HG02678 (cell line): Measurements from ENCODE around the gene UACA.
"Not testable (repeated sequence)": the region's sequence is repeated elsewhere in the genome, so short reads cannot be mapped to it uniquely, and the experiment has no call there.

ENCODE experiments used
- ATAC-seq: cut with Tn5 transposase; IDR thresholded peaks from one replicate; pipeline ENCODE4 v1.9.1; 2021; ENCODE audit warnings: mild to moderate bottlenecking, moderate library complexity; ENCODE audit not compliant: unreplicated experiment

The UACA gene

DNA sequence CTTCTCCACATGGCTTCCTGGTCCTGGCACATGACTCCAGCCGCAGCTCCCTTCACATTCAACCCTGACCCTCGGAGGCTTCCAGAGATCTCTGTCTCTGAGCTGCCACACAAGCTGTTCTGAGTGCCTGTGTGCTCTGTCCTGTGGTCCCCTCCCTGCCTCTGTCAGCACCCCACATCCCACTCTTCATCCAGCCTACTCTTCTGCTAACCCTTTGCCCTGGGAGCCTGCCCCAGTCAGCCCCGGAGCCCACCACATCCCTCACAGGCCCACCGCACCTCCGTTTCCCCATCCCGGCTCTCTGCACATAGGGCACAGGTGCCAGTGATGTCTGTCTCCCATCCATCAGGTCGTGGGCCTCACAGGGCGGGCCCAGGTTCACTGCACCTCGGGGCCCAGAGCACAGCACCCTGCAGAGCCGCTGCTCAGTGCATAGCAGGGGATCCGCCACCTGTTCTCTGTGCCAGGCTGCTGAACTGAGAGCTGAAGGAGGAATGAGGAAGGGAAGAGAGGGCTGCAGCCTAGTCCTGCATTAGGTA is 133.6 kb downstream of the UACA start:
- ATAC-seq: no peak

DNA sequence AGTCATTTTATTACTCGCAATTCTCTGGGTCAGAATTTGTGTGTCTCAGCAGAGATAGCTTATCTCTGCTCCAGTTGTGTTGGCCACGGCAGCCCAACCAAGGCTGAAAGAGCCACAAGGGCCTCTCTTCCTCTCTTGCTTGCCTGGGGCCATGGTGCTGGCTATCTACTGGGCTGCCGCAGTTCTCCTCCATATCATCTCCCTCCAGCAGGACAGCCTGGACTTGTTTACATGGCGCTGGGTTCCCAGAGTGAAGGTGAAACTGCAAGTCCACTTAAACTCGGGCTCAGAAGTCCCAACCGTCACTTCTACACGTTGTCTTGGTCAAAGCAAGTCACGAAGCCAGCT is 134.8 kb downstream of the UACA start:
- ATAC-seq: no peak

- ATAC-seq: no peak
Observed at GRCh38 chr15:70627734-70628548, 135.4 kb downstream of the UACA start.

DNA sequence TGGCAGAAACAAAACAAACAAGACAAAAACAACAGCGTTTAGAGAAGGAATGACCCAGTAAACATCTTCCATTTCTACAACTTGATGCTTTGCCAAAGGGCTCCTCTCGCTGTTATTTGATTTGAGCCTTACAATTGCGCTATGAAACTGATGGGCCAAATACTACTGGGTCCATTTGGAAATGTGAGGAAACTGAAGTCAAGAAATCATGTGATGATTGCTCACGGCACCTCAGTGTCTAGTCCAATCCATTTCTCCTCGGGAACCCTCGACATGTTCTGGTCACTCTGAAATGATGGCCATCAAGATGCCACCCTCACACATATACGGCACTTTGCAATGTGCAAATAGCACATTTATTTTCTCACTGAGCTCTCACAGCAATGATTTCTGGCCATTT is 136.0 kb downstream of the UACA start:
- ATAC-seq: no peak

GRCh38 chr15:70625438-70625837 is 137.9 kb downstream of the UACA start:
- ATAC-seq: no peak

DNA sequence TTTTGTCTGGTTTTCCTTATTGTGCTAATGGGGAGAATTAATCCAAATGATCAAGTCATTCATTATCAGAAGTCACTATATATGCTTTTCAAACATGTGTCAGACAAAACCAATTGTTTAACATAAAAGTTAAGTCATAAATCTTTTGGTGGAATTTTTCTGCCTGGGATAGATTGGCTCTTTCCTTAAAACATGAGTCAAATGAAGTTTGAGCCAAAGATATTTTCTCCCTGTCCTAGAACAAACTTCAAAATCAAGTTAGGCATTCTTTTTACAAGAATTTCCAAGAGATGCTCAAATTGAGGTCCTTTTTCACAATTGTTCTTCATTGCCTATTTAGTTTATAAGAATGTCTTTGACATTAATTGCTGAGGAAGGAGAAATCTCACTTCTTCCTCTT is 138.3 kb downstream of the UACA start:
- no peak for ATAC-seq

DNA sequence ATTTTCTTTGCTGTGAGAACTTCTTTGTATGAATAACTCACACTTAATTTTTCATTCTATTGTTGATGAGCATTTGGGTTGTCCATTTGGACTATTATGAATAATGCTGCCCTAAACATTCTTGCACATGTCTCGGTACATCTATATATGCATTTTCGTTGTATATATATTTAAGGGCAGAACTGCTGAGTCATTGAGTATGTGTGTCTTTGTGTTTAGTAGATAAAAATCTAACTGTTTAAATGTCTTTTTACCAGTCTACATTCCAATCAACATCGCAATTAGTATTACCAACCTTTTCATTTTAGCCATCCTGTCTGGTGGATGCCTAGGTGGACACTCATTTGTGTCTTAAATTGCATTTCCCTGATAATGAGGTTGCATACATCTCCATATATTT is 144.4 kb downstream of the UACA start:
- no peak for ATAC-seq

GRCh38 chr15:70617911-70618287 is 145.5 kb downstream of the UACA start:
- no peak for ATAC-seq

DNA sequence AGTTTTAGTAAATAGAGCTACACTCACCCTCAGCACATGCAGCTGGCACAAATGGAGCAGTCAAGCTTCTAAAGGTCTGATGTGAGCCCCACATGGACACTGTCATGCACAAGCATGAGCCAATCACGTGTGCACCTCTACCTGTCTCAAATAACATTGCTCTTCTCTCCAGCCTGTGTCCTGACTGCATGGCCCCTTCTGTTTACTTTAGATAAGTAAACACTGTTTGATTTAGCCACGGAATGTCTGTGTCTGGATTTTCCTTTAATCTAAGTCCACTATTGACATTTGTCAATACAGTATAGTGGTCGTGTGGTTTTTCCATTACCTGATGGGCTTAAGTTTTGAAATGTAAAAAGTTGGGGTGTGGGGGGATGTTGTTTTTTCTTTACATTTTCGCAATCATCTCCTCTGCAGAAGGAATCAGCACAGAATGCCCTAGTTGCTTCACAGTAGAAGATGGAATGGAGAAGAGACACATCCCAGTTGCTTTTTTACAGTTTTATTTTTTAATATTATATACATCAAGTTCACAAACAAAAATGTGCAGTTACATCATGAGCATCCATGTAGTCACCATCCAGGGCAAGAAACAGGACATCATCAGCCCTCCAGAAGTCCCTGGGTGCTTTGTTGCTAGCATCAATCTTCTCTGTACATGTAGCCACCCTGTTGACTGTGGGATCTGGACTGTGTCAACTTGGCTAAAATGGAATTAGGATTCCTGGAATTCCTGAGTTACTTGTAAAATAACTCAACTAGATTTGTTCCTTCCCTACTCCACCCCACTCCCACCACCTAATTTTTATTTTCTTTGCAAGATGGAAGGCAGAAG is 146.1 kb downstream of the UACA start:
- no peak for ATAC-seq

DNA sequence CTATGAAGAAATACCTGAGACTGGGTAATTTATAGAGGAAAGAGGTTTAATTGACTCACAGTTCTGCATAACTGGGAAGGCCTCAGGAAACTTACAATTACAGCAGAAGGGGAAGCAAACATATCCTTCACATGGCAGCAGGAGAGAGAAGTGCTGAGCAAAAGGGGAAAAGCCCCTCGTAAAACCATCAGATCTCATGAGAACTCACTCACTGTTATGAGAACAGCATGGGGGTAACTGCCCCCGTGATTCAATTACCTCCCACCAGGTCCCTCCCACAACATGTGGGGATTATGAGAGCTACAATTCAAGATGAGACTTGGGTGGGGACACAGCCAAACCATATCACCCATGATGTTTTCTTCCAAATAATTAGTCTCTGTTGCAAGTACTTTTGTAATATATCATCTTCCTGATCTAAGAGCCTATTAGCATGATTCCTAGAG is 147.0 kb downstream of the UACA start:
- ATAC-seq: not testable (repeated sequence)

DNA sequence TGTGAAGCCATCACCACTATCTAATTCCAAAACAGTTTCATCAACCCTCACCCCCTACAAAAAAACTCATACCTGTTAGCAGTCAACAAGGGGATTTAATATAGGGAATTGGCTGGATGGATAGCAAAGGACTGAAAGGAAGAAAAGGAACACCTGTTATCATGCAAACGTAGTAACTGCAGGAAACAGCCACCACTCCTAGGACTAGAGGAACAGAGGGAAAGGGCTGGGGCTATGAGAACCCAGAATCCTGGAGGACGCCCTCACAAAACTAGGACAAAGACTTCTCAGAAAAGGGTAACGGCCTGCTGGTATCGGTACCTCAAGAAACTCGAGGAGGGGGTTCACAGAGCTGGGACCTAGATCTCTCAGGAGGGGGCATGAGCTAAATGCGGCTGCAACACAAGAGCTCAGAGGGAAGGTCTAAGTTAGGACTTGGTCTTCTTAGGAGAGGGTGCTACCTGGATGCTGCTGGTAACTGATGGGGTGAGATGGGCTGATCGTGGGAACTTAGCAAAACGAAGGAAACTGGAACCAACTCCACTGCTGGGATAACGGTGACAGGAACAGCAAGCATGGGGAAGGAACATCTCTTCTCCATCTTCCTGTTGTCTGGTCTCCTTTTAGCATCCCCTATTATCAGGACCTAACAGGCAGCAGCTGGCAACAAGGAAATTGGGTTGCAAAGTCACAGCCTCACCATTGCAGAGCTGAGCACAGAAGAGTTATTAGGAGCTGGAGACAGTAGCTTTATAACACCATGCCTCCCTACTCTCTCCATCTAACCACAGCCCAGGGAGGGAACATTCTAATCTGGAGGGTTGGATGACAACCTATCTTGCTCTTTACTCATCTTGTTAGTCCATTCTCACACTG is 147.7 kb downstream of the UACA start:
- ATAC-seq: no peak

- no peak for ATAC-seq
Observed at GRCh38 chr15:70614221-70614620, 149.1 kb downstream of the UACA start.

- no peak for ATAC-seq
Observed at GRCh38 chr15:70613271-70613670, 150.1 kb downstream of the UACA start.

DNA sequence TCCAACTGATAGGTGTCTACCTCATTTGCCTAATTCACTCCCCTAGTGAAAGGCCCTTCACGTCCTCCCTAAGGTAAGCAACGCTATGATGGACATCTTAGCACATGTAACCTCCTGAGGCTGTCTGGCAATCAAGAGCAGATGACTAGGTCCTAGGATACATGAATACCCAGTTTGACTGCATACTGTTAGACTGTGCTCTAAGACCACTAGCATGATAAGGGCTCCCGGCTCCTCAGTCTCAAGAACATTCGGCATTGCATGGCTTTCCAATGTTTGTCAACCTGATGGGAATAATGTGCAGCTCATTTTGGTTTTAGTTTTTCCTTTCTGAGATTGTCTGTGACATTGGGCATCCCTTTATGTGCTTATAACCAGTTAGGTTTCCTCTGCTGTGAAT is 152.1 kb downstream of the UACA start:
- ATAC-seq: no peak

DNA sequence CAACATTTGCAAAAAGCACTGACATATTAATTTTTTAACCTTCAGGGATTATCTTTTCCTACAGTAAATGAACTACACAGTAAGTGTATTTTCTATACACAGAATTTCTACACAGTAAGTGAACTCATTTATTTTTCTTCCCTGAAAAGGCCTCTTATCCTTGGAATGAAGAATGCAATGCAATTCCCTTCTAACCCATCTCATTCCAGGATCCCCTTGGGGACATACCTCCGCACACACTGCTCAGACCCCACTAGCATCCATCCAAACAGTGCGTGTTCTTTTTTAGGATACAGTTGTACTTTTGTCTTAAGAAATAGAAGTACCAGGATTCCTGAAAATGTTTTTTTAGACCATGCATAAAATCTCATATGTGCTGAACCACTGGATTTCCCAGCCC is 152.8 kb downstream of the UACA start:
- ATAC-seq: no peak

- no peak for ATAC-seq
Observed at GRCh38 chr15:70609889-70610288, 153.5 kb downstream of the UACA start.

- ATAC-seq: no peak
Observed at GRCh38 chr15:70608144-70608543, 155.2 kb downstream of the UACA start.

DNA sequence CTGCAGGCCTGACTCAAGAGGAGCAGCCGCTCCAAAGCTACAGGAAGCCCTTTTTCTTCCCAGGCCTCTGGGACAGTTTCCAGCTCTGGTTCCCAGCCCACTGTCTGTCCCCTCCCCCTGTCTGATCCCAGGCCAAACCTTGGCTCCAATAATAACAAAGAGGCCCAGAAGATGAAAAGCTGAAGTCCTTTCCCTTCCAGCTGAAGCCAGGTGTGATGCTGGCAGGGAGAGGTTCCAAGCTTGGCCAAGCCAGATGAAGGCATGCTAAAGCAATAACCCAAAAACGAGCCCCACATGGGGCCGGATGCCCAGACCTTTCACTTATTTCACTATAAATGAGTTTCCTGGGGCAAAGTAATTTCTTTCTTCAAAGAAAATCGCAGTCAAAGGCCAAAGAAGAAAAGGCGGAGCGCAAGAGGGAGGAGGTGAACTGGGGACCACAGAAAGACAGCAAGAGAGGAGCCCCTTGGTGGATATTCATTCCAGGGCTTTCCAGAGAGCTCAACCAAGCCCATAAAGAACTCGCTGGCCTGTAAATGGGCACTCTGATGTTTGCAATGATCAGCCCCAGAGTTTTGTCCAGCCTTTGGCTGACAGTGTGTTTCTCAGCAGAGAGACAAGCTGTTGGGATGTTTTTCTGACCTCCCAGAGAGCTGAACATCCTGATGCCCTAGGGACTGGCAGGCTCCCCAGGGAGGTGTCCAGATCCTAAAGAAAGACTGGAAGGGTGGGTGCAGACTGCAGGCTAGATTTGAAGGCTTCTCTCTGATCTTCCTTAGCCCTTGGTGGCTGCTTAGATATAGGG is 157.6 kb downstream of the UACA start:
- no peak for ATAC-seq

DNA sequence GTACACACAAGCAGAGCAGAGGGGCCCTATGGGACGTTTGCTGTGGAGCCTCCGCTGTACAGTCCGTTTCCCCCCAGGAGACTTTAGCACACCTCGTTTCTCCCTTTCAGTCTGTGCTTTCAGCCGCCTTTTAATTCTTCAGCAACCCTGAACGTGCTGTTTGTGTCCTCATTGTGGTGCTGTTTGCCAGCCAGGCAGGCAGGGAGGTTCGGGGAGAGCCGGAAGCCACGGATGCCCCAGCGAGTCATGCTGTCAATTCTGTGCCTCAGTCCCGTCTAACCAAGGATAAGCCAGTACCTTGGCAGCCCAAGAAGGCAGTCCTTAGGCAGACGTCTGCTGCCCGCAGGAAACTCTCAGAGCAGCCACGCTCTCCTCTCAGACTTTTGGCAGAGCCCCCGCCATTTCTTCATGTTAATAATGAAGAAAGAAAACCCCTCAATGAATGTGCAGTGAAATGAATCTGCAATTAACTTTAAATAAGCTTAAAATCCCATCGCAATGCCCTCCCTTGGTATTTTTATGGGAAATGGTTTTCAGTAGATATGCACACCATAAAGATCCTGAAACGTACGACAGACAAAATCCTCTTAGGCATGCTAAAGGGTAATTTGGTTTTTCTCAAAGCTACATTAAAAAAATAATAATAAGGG is 158.6 kb downstream of the UACA start:
- no peak for ATAC-seq
